ENCODE data around the gene MTMR6.

DNA sequence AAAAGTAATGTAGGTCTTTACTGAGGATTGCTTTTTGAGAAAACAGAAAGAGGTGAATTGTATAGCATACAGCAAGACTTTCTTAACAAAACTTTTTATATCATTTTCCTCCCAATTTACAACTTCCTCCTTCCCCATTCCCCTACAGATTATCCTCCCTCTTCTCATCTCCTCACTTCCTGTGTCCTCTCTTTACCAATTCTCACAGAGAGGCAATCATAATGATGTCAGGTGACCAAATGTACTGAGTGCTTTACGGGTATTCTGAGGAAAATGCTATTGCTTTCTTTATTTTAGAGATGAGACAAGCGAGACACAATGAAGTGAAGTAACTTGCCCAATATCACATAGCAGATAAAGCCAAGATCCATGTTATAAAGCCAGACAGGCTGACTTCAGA, 1.7 kb upstream of the MTMR6 start:
- TF ChIP-seq POLR2A (IDR thresholded peaks at IDR 0.05; ENCODE audit: low read depth) (no peak), EP300 (IDR thresholded peaks at IDR 0.05) (no peak)
